ENCODE results near the gene B3GAT2. TPM values are rescaled to one million over a fixed set of nuclear protein-coding genes. Genes with fewer than 3 reads are reported as not detected.

B3GAT2 gene
- total RNA-seq, 4 donors from 2014 or later, result 0.18 to 0.76 TPM; not detected in 2

GRCh38 chr6:70819646-70820045 lies 137.2 kb downstream of the B3GAT2 start:
- H3K27ac ChIP-seq, result no peak overlapping the region
- no peaks in the 10 kb centered on the region for H3K27me3 ChIP-seq
- H3K4me1 ChIP-seq, result no peaks in the 10 kb centered on the region
- intact Hi-C loops (cut with DNase I; ENCODE audit: low total_unique reads), result no loop called here
- H3K9me3 ChIP-seq, result no peaks in the 10 kb centered on the region
- no peaks in the 10 kb centered on the region for H3K36me3 ChIP-seq
- no peak overlapping the region for H3K4me3 ChIP-seq
- TF ChIP-seq CTCF (IDR thresholded peaks at IDR 0.05) (no peak), POLR2A (IDR thresholded peaks at IDR 0.05) (no peak)
- DNase-seq, result no peak

DNA sequence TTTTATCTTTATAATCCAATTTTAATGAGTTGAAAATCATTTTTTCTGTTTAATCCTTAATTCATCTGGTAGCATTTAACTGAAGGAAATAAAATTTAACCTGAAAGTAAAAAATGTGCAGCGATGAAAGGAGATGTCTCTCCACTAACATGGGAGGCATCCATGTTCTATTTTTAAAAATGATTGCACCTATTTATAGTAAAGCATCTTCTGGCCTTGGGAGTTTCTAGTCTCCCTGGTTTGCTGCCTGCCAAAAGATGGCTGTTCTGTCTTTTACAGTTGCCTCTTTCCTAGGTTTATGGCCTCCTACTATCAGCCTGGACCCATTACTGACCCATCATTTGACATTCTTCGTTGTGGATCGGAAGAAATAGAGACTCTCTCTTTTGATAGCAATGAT lies 143.0 kb downstream of the B3GAT2 start:
- Histone ChIP-seq H3K27me3 (no peaks in the 10 kb centered on the region), H3K4me1 (no peaks in the 10 kb centered on the region), H3K9me3 (no peaks in the 10 kb centered on the region), H3K27ac (no peak overlapping the region), H3K36me3 (no peaks in the 10 kb centered on the region), H3K4me3 (no peak overlapping the region)
- DNase-seq, result no peak
- no peak for TF ChIP-seq CTCF (IDR thresholded peaks at IDR 0.05)
- TF ChIP-seq POLR2A (IDR thresholded peaks at IDR 0.05), result no peak
- intact Hi-C loops (cut with DNase I; ENCODE audit: low total_unique reads), result no loop called here

GRCh38 chr6:70811788-70812187 lies 145.1 kb downstream of the B3GAT2 start:
- Histone ChIP-seq H3K9me3 (no peaks in the 10 kb centered on the region), H3K27ac (no peak overlapping the region), H3K27me3 (no peaks in the 10 kb centered on the region), H3K4me1 (no peaks in the 10 kb centered on the region), H3K4me3 (no peak overlapping the region), H3K36me3 (no peaks in the 10 kb centered on the region)
- TF ChIP-seq POLR2A (IDR thresholded peaks at IDR 0.05), result no peak
- no peak for TF ChIP-seq CTCF (IDR thresholded peaks at IDR 0.05)
- no peak for DNase-seq
- intact Hi-C loops (cut with DNase I; ENCODE audit: low total_unique reads), result no loop called here

Measured in uterus (tissue), 4 donors.